ENCODE results near the gene MAS1.
"Not testable (repeated sequence)": the region's sequence is repeated elsewhere in the genome, so short reads cannot be mapped to it uniquely, and the experiment has no call there.

MAS1 gene

GRCh38 chr6:159890792-159891191 lies at the start of gene MAS1:
Gene MAS1 (plus strand): TSS chr6:159890988. CDS start chr6:159906956, 15,968 bp downstream.
- no peak for DNase-seq (ENCODE audit: low read depth)

- DNase-seq (ENCODE audit: low read depth): no peak
Observed at GRCh38 chr6:159842035-159842434, 48.8 kb upstream of the MAS1 start.

GRCh38 chr6:159844737-159845645 lies 45.8 kb upstream of the MAS1 start:
- DNase-seq (ENCODE audit: low read depth): no peak

- not testable (repeated sequence) for DNase-seq (ENCODE audit: low read depth)
Observed at GRCh38 chr6:159848552-159848951, 42.2 kb upstream of the MAS1 start.

GRCh38 chr6:159849851-159850250 lies 40.9 kb upstream of the MAS1 start:
- not testable (repeated sequence) for DNase-seq (ENCODE audit: low read depth)

- no peak for DNase-seq (ENCODE audit: low read depth)
Observed at GRCh38 chr6:159852877-159853276, 37.9 kb upstream of the MAS1 start.

- no peak for DNase-seq (ENCODE audit: low read depth)
Observed at GRCh38 chr6:159853754-159854153, 37.0 kb upstream of the MAS1 start.

- no peak for DNase-seq (ENCODE audit: low read depth)
Observed at GRCh38 chr6:159854959-159855358, 35.8 kb upstream of the MAS1 start.

GRCh38 chr6:159858259-159858658 lies 32.5 kb upstream of the MAS1 start:
- DNase-seq (ENCODE audit: low read depth): no peak

GRCh38 chr6:159860482-159860881 lies 30.3 kb upstream of the MAS1 start:
- no peak for DNase-seq (ENCODE audit: low read depth)

- DNase-seq (ENCODE audit: low read depth): no peak
Observed at GRCh38 chr6:159862103-159862502, 28.7 kb upstream of the MAS1 start.

GRCh38 chr6:159863341-159863740 lies 27.4 kb upstream of the MAS1 start:
- DNase-seq (ENCODE audit: low read depth): not testable (repeated sequence)

GRCh38 chr6:159865226-159865920 lies 25.4 kb upstream of the MAS1 start:
- no peak for DNase-seq (ENCODE audit: low read depth)

GRCh38 chr6:159866286-159867247 lies 24.2 kb upstream of the MAS1 start:
- no peak for DNase-seq (ENCODE audit: low read depth)

GRCh38 chr6:159871241-159871640 lies 19.5 kb upstream of the MAS1 start:
- no peak for DNase-seq (ENCODE audit: low read depth)

GRCh38 chr6:159871906-159872305 lies 18.9 kb upstream of the MAS1 start:
- DNase-seq (ENCODE audit: low read depth): no peak

GRCh38 chr6:159874435-159874834 lies 16.4 kb upstream of the MAS1 start:
- no peak for DNase-seq (ENCODE audit: low read depth)

- no peak for DNase-seq (ENCODE audit: low read depth)
Observed at GRCh38 chr6:159875194-159875593, 15.6 kb upstream of the MAS1 start.

- no peak for DNase-seq (ENCODE audit: low read depth)
Observed at GRCh38 chr6:159876242-159876641, 14.5 kb upstream of the MAS1 start.

- DNase-seq (ENCODE audit: low read depth): no peak
Observed at GRCh38 chr6:159877256-159877808, 13.5 kb upstream of the MAS1 start.

GRCh38 chr6:159878341-159878740 lies 12.4 kb upstream of the MAS1 start:
- DNase-seq (ENCODE audit: low read depth): no peak

GRCh38 chr6:159879856-159880255 lies 10.9 kb upstream of the MAS1 start:
- DNase-seq (ENCODE audit: low read depth): no peak

All from activated T-helper 1 cell treated with Interleukin-2 at 50 U/mL for 16 hours (primary cell).